Esophagus muscularis mucosa (tissue), 4 donors: ENCODE results near the gene HOXD9. TPM values are rescaled to one million over a fixed set of nuclear protein-coding genes. Genes with fewer than 3 reads are reported as not detected.

Experiments used
- DNase-seq: peaks from one replicate; pipeline ENCODE4 v3.0.0-alpha.2; 2017; ENCODE audit errors: extremely low spot score
- H3K27ac ChIP-seq, 4 donors: fragments of 200-600 bp; sonication (generic); replicated peaks in 1 of 4; 1 replicate in 3 of 4; 2 replicates in 1 of 4; pipeline ENCODE4 v1.5.1; 2016 to 2019; ENCODE audit warnings: mild to moderate bottlenecking in 1 of 4
- H3K27me3 ChIP-seq, 4 donors: fragments of 200-600 bp; sonication (generic); one replicate each; pipeline versions ENCODE4 v1.5.1 to v1.6.0; 2016 to 2019
- H3K36me3 ChIP-seq, 4 donors: fragments of 200-600 bp; sonication (generic); one replicate each; pipeline ENCODE4 v1.5.1; 2016 to 2019
- H3K4me1 ChIP-seq, 4 donors: fragments of 200-600 bp; sonication (generic); one replicate each; pipeline ENCODE4 v1.5.1; 2016 to 2019
- H3K4me3 ChIP-seq, 4 donors: fragments of 200-600 bp; sonication (generic); 1 replicate in 2 of 4; 2 replicates in 2 of 4; pipeline ENCODE4 v1.5.1; 2016 to 2019; ENCODE audit warnings: mild to moderate bottlenecking in 4 of 4, moderate library complexity in 1 of 4
- H3K9me3 ChIP-seq, 4 donors: fragments of 200-600 bp; sonication (generic); 1 replicate in 3 of 4; 2 replicates in 1 of 4; pipeline ENCODE4 v1.5.1; 2016 to 2019
- EP300 ChIP-seq: sonication (generic); formaldehyde crosslinking; IDR thresholded peaks from one replicate; pipeline ENCODE4 v1.6.1; 2017; ENCODE audit warnings: antibody characterized with exemption
- POLR2A ChIP-seq: fragments of 450-650 bp; IDR thresholded peaks from one replicate; pipeline ENCODE4 v1.6.1; 2017; ENCODE audit warnings: antibody characterized with exemption, moderate library complexity, mild to moderate bottlenecking, low read depth
- POLR2AphosphoS5 ChIP-seq, 2 donors: sonication (generic); formaldehyde crosslinking; IDR thresholded peaks; one replicate each; pipeline ENCODE4 v1.6.1; 2017; ENCODE audit warnings: antibody characterized with exemption in 2 of 2
- WGBS: methylation state at CpG from one replicate; pipeline ENCODE4 v1.1.5; 2018; 5-methylcytosine and 5-hydroxymethylcytosine counted together
- intact Hi-C: fragments of 100-400 bp; cut with DNase I; formaldehyde crosslinking; loops from one replicate; pipeline ENCODE4 v1.15.1; 2023
- total RNA-seq, 4 donors: library from RNA; depleted of rRNA; stranded (reverse); fragments of >200 nt; gene quantifications; one replicate each; pipeline versions ENCODE4 v1.1.0 to v1.2.1, GENCODE V29; 2016
- TF ChIP-seq, protein P1 (sequence below), 3 experiments: fragments of 200-600 bp in 2 of 3; fragments of 450-650 bp in 1 of 3; sonication (generic) in 2 of 3; IDR thresholded peaks; one replicate each; pipeline ENCODE4 v1.5.1; 2017 to 2019; ENCODE audit warnings: antibody characterized with exemption in 3 of 3, mild to moderate bottlenecking in 2 of 3, moderate library complexity in 1 of 3

Gene HOXD9
- total RNA-seq, 4 donors from 2014 or later: 0.83 to 2.2 (median 0.99) TPM

DNA sequence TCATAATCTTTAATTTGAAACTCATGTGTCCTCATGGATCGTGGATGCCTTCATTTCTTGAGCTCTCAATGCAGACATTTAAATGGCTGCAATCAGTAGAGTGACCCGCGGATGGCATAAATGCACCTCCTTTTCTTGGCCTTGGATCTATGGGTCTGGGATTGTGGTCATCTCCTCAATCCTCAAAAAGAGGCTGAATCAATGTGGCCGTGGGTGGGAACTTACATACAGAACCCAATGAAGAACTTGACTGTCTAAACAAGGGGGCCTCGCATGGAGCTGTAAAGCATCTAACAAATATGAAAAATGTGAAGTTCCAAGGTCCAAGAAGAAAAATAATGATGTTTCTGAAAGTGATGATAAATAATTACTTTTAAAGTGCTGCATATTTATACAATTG lies 27.1 kb upstream of the HOXD9 start:
- peaks cover 16 to 63% (median 58%) of the 10 kb centered on the region in 4 donors for H3K4me1 ChIP-seq
- DNase-seq: no peak
- no peak overlapping the region for H3K27ac ChIP-seq
- TF ChIP-seq EP300: no peak
- TF ChIP-seq POLR2A: no peak
- TF ChIP-seq POLR2AphosphoS5 (IDR thresholded peaks at IDR 0.05): no peak
- TF ChIP-seq, protein P1, sequence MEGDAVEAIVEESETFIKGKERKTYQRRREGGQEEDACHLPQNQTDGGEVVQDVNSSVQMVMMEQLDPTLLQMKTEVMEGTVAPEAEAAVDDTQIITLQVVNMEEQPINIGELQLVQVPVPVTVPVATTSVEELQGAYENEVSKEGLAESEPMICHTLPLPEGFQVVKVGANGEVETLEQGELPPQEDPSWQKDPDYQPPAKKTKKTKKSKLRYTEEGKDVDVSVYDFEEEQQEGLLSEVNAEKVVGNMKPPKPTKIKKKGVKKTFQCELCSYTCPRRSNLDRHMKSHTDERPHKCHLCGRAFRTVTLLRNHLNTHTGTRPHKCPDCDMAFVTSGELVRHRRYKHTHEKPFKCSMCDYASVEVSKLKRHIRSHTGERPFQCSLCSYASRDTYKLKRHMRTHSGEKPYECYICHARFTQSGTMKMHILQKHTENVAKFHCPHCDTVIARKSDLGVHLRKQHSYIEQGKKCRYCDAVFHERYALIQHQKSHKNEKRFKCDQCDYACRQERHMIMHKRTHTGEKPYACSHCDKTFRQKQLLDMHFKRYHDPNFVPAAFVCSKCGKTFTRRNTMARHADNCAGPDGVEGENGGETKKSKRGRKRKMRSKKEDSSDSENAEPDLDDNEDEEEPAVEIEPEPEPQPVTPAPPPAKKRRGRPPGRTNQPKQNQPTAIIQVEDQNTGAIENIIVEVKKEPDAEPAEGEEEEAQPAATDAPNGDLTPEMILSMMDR (IDR thresholded peaks at IDR 0.05): no peak
- WGBS: 11% methylated on average over 5 of the region's 5 CpGs
- peaks cover 3 to 100% (median 94%) of the 10 kb centered on the region in 4 donors for H3K27me3 ChIP-seq
- no peaks in the 10 kb centered on the region for H3K9me3 ChIP-seq
- intact Hi-C loops: no loop called here
- no peaks in the 10 kb centered on the region for H3K36me3 ChIP-seq
- H3K4me3 ChIP-seq: no peak overlapping the region

DNA sequence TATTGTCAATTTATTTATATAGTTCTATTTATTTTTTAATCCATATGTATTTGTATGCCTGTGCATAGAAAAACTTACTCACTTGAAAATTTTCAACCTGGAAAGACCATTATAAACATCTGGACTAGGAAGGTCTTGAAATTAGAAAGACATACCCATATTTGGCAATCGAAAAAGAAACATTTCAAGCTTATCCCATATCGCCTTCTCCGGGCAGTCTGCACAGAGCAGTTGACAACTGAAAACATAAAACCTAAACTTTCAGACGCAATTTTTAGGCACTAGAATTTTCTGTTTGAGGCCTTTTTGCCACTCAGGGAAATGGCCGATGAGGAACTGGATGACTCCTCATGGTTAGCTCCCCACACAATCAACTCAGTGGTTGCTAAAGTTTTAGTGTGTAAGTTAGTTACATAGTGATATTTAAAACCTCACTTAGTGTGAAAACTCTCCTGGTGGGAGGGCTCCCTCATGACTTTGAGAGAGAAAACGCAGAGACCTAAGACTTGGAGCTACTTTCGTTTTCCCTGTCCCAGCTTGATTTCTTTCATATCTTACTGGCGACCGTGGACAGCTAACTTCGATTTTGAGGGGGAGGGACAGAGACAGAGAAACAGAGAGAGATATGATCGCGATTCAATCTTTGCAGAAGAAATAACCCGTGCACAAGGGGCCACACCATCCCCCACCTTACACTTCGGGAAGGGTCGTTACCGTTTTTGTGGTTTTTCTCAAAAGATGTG lies 26.1 kb upstream of the HOXD9 start:
- TF ChIP-seq POLR2AphosphoS5 (IDR thresholded peaks at IDR 0.05): peak in 1 of 2 donors; percentile 45
- TF ChIP-seq POLR2A: no peak
- Histone ChIP-seq H3K27me3 (peaks cover 3 to 100% (median 98%) of the 10 kb centered on the region in 4 donors), H3K36me3 (no peaks in the 10 kb centered on the region), H3K4me3 (peak overlapping the region; percentile 36 to 57 (median 46)), H3K4me1 (peaks cover 16 to 66% (median 59%) of the 10 kb centered on the region in 4 donors), H3K9me3 (no peaks in the 10 kb centered on the region), H3K27ac (no peak overlapping the region)
- intact Hi-C loops: loop anchor here (2.0 kb wide), 1 partner anchor 406 kb away; no protein-coding TSS in a partner anchor
- DNase-seq: no peak
- WGBS: 8% methylated on average over 16 of the region's 16 CpGs

DNA sequence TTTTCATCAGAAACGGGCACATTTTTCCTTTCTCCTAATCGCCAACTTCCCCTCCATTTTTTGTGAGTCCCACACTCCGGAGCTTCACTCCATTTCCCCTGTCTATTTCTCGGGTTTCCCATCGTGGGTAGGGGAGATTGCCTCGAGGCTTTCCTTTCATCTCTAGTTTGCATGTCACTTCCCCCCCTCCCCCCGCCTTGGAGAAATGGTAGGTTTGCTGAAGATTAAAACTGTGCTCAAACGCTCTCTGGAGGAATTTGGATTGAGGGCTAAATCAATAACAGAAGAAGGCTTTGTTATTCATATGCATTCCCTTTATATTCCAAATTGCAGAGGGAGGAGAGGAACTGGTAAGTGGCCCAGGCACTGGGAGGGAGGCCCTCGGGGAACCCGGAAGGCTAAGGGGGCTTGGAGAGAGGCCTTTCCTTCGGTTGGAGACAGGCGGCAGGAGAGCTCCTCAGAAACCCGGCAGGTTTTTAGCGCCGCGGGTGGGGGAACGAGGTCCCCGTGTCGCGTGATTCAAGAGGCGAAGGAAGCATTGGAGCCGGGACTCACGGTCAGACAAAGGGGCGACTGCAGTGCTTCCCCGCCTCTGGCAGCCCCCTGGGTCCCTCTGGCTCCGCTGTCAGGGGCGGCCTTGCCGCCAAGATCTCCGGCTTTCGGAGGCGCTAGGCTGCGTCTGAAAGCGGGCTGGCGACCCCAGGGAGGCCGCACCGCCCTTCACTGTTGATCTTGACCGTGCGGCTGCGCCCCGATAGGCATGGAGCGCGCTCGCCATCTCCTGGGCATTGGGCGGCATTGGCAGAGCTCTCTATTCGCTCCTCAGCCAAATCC lies 25.3 kb upstream of the HOXD9 start:
- intact Hi-C loops: loop anchor here (2.0 kb wide), 1 partner anchor 406 kb away; no protein-coding TSS in a partner anchor
- WGBS: 5% methylated on average over 19 of the region's 45 CpGs
- Histone ChIP-seq H3K9me3 (no peaks in the 10 kb centered on the region), H3K36me3 (no peaks in the 10 kb centered on the region), H3K27ac (no peak overlapping the region), H3K4me1 (peaks cover 16 to 60% (median 54%) of the 10 kb centered on the region in 4 donors), H3K4me3 (peak overlapping the region; percentile 36 to 57 (median 46)), H3K27me3 (peaks cover 3 to 100% (median 98%) of the 10 kb centered on the region in 4 donors)
- TF ChIP-seq EP300: no peak
- TF ChIP-seq, protein P1 (IDR thresholded peaks at IDR 0.05): peak; percentile 63 to 89 (median 67)
- TF ChIP-seq POLR2AphosphoS5 (IDR thresholded peaks at IDR 0.05): peak in 1 of 2 donors; percentile 51
- no peak for DNase-seq

DNA sequence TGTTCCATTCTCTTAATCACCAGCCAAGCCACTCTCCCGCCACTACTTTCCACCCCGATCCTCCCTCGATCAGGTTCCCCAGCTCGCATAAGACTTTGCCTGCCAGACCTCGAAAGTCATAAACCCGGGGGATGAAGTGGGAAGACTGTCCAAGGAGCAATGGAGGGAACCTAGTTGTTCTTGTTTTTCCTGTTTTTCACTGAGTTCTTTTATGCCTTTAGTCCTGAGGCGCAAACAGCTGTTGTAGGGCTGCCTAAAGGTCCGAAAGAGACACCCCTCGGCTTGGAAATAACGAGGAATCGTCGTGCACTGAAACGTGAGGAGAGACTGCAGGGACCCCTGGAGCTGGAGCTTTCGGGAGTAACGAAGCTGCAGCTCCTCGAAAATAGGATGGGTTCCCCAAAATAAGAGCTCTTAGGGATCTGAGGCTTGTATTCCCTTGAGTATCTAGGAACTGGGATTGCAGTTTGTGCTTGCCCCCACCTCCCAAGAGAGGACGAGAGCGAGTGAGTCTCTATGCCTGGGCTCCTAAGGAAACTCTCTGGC lies 24.6 kb upstream of the HOXD9 start:
- TF ChIP-seq, protein P1 (IDR thresholded peaks at IDR 0.05): no peak
- TF ChIP-seq EP300 (no peak), POLR2AphosphoS5 (IDR thresholded peaks at IDR 0.05) (no peak), POLR2A (no peak)
- H3K4me1 ChIP-seq: peaks cover 16 to 53% (median 47%) of the 10 kb centered on the region in 4 donors
- H3K27ac ChIP-seq: no peak overlapping the region
- DNase-seq: no peak
- peak overlapping the region; percentile 36 to 57 (median 46) for H3K4me3 ChIP-seq
- intact Hi-C loops: loop anchor here (2.0 kb wide), 1 partner anchor 407 kb away; no protein-coding TSS in a partner anchor
- no peaks in the 10 kb centered on the region for H3K9me3 ChIP-seq
- H3K36me3 ChIP-seq: no peaks in the 10 kb centered on the region
- peaks cover 3 to 100% (median 98%) of the 10 kb centered on the region in 4 donors for H3K27me3 ChIP-seq
- WGBS: under 1% methylated on average over 17 of the region's 18 CpGs
